Measurements from ENCODE around the gene FRMD4A.

DNA sequence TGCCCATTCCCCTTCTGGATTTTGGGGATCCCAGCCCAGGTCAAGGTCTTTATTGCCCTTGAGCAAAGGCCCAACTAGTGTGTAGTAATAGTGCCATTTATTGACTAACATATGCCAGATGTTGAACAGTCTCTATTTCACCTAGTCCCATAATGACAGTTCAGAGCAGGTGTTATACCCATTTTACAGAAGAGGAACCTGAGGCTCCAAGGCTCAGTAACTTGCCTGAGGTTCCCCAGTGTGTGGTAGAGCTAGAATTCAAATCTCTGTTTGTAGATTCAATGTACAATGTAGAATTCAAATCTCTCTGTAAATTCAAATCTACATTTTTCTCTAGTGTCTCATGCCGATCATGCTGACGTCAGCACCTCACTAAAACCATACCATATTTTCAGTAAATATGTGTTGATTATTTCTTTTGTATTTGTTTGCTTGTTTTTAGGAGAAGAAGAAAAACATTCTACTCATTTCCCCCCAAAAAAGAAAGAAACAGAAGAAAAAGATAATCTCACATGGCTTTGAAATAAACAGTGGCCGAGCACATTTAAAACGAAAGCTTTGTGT lies 414.3 kb downstream of the FRMD4A start:
- TF ChIP-seq, protein P1, sequence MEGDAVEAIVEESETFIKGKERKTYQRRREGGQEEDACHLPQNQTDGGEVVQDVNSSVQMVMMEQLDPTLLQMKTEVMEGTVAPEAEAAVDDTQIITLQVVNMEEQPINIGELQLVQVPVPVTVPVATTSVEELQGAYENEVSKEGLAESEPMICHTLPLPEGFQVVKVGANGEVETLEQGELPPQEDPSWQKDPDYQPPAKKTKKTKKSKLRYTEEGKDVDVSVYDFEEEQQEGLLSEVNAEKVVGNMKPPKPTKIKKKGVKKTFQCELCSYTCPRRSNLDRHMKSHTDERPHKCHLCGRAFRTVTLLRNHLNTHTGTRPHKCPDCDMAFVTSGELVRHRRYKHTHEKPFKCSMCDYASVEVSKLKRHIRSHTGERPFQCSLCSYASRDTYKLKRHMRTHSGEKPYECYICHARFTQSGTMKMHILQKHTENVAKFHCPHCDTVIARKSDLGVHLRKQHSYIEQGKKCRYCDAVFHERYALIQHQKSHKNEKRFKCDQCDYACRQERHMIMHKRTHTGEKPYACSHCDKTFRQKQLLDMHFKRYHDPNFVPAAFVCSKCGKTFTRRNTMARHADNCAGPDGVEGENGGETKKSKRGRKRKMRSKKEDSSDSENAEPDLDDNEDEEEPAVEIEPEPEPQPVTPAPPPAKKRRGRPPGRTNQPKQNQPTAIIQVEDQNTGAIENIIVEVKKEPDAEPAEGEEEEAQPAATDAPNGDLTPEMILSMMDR (IDR thresholded peaks at IDR 0.05), result no peak
- no peak for TF ChIP-seq EP300 (IDR thresholded peaks at IDR 0.05)
